ENCODE measurements around the gene TKTL1.

TKTL1 gene

GRCh38 chrX:154359362-154360154, 64.0 kb downstream of the TKTL1 start:
- no peak for DNase-seq (ENCODE audit: low read depth)

GRCh38 chrX:154360155-154360713, 64.6 kb downstream of the TKTL1 start:
- no peak for DNase-seq (ENCODE audit: low read depth)
- TF ChIP-seq CTCF (conservative IDR thresholded peaks at IDR 0.05; ENCODE audit: low read depth, low read length): no peak
- no peak overlapping the region for H3K4me3 ChIP-seq (ENCODE audit: low read depth, low read length)

More at GRCh38 chrX:154359362-154360154, 64.0 kb downstream of the TKTL1 start:
- H3K4me3 ChIP-seq (ENCODE audit: low read depth, low read length): no peak overlapping the region
- TF ChIP-seq CTCF (conservative IDR thresholded peaks at IDR 0.05; ENCODE audit: low read depth, low read length): no peak

GRCh38 chrX:154362085-154362742, 66.6 kb downstream of the TKTL1 start:
- no peak for DNase-seq (ENCODE audit: low read depth)
- TF ChIP-seq CTCF (conservative IDR thresholded peaks at IDR 0.05; ENCODE audit: low read depth, low read length): no peak
- H3K4me3 ChIP-seq (ENCODE audit: low read depth, low read length): no peak overlapping the region

GRCh38 chrX:154363706-154364439, 68.3 kb downstream of the TKTL1 start:
- no peak overlapping the region for H3K4me3 ChIP-seq (ENCODE audit: low read depth, low read length)
- TF ChIP-seq CTCF (conservative IDR thresholded peaks at IDR 0.05; ENCODE audit: low read depth, low read length): no peak
- DNase-seq (ENCODE audit: low read depth): no peak

- no peak for DNase-seq (ENCODE audit: low read depth)
- no peak overlapping the region for H3K4me3 ChIP-seq (ENCODE audit: low read depth, low read length)
- TF ChIP-seq CTCF (conservative IDR thresholded peaks at IDR 0.05; ENCODE audit: low read depth, low read length): no peak
Observed at GRCh38 chrX:154365052-154365600, 69.5 kb downstream of the TKTL1 start.

- no peak for TF ChIP-seq CTCF (conservative IDR thresholded peaks at IDR 0.05; ENCODE audit: low read depth, low read length)
- no peak overlapping the region for H3K4me3 ChIP-seq (ENCODE audit: low read depth, low read length)
- DNase-seq (ENCODE audit: low read depth): no peak
Observed at GRCh38 chrX:154365997-154366665, 70.5 kb downstream of the TKTL1 start.

All from choroid plexus epithelial cell (primary cell).